ENCODE results near the gene COQ10B. TPM values are rescaled to one million over a fixed set of nuclear protein-coding genes. Genes with fewer than 3 reads are reported as not detected.
"Not testable (repeated sequence)": the region's sequence is repeated elsewhere in the genome, so short reads cannot be mapped to it uniquely, and the experiment has no call there.

COQ10B gene
- total and polyA plus RNA-seq, 9 donors = 12.8 to 23.1 (median 18.4) TPM

DNA sequence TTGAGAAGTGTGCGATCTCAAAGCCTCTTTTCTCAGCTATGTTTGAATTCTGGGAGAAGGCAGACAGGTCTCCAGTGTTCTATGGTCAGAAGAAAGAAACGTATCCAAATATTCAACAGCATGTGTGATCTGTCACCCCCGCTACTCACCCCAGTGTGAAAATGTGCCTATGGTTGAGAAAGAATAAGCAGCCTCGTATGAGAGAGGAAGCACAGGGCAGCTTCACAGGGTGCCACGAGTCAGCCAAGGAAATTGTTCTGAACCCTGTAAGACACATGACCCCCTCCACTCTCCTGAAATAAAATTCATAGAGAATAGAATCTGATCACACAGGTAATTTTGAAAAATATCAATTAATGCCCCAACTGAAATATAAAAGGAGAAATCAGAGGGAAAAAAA lies 10.5 kb upstream of the COQ10B start:
- 56 to 62% (median 60%) methylated on average over 5 of the region's 5 CpGs for WGBS, 3 donors
- H3K27me3 ChIP-seq = no peaks in the 10 kb centered on the region

GRCh38 chr2:197445746-197446145 lies 7.6 kb upstream of the COQ10B start:
- 53 to 60% (median 59%) methylated on average over 1 of the region's 1 CpG for WGBS, 3 donors
- no peak for TF ChIP-seq POLR2A (IDR thresholded peaks at IDR 0.05)
- TF ChIP-seq EP300 (IDR thresholded peaks at IDR 0.05) = no peak
- TF ChIP-seq, protein P1, sequence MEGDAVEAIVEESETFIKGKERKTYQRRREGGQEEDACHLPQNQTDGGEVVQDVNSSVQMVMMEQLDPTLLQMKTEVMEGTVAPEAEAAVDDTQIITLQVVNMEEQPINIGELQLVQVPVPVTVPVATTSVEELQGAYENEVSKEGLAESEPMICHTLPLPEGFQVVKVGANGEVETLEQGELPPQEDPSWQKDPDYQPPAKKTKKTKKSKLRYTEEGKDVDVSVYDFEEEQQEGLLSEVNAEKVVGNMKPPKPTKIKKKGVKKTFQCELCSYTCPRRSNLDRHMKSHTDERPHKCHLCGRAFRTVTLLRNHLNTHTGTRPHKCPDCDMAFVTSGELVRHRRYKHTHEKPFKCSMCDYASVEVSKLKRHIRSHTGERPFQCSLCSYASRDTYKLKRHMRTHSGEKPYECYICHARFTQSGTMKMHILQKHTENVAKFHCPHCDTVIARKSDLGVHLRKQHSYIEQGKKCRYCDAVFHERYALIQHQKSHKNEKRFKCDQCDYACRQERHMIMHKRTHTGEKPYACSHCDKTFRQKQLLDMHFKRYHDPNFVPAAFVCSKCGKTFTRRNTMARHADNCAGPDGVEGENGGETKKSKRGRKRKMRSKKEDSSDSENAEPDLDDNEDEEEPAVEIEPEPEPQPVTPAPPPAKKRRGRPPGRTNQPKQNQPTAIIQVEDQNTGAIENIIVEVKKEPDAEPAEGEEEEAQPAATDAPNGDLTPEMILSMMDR (IDR thresholded peaks at IDR 0.05) = no peak

More for the DNA sequence above, 10.5 kb upstream of the COQ10B start:
- Histone ChIP-seq H3K27ac (no peak overlapping the region), H3K9me3 (no peaks in the 10 kb centered on the region), H3K36me3 (no peaks in the 10 kb centered on the region), H3K4me3 (no peak overlapping the region), H3K4me1 (ENCODE audit: insufficient read depth) (no peaks in the 10 kb centered on the region)
- intact Hi-C loops (cut with DNase I) = no loop called here
- DNase-seq = no peak
- TF ChIP-seq POLR2A (IDR thresholded peaks at IDR 0.05) = no peak

DNA sequence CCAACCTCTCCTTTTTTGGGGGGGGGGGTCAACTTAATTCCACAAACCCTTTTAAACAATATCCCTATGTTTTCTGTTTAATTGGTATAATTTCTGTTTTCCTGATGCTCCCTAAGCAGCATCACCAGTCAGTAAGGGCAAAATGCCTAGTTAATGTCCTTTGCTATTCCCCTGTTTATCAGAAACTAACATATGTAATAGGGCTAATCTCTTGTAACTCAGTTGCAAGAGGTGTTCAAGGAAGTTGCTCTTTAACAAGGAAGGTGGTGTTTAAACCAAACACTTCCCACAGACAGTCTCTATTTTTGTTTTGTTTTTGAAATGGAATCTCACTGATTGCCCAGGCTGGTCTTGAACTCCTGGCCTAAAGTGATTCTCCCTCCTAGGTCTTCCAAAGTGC lies 6.5 kb upstream of the COQ10B start:
- intact Hi-C loops (cut with DNase I) = no loop called here

More at GRCh38 chr2:197445746-197446145, 7.6 kb upstream of the COQ10B start:
- intact Hi-C loops (cut with DNase I) = no loop called here
- H3K9me3 ChIP-seq = no peaks in the 10 kb centered on the region
- no peaks in the 10 kb centered on the region for H3K4me1 ChIP-seq (ENCODE audit: insufficient read depth)
- no peaks in the 10 kb centered on the region for H3K36me3 ChIP-seq
- H3K4me3 ChIP-seq = no peak overlapping the region
- DNase-seq = no peak
- H3K27ac ChIP-seq = no peak overlapping the region
- no peaks in the 10 kb centered on the region for H3K27me3 ChIP-seq

GRCh38 chr2:197450465-197450864 lies 2.9 kb upstream of the COQ10B start:
- WGBS, 3 donors = 81 to 89% (median 89%) methylated on average over 25 of the region's 25 CpGs
- TF ChIP-seq POLR2A (IDR thresholded peaks at IDR 0.05) (no peak), EP300 (IDR thresholded peaks at IDR 0.05) (no peak)
- TF ChIP-seq, protein P1 (IDR thresholded peaks at IDR 0.05) = no peak
- intact Hi-C loops (cut with DNase I) = loop anchor here in 2 of 4 donors (5.0 kb wide), 1 partner anchor 47 kb away; the partner anchor contains the start of gene HSPD1 (in 2 of the 2)
- H3K27me3 ChIP-seq = no peaks in the 10 kb centered on the region
- DNase-seq = peak in 1 of 5 donors; percentile 28
- no peak overlapping the region for H3K27ac ChIP-seq
- H3K9me3 ChIP-seq = no peaks in the 10 kb centered on the region
- no peaks in the 10 kb centered on the region for H3K36me3 ChIP-seq
- H3K4me1 ChIP-seq (ENCODE audit: insufficient read depth) = no peaks in the 10 kb centered on the region
- no peak overlapping the region for H3K4me3 ChIP-seq

More for the DNA sequence above, 6.5 kb upstream of the COQ10B start:
- TF ChIP-seq, protein P1 (IDR thresholded peaks at IDR 0.05) = no peak
- no peak for TF ChIP-seq EP300 (IDR thresholded peaks at IDR 0.05)
- no peaks in the 10 kb centered on the region for H3K36me3 ChIP-seq
- H3K27me3 ChIP-seq = no peaks in the 10 kb centered on the region
- no peak overlapping the region for H3K27ac ChIP-seq
- no peaks in the 10 kb centered on the region for H3K9me3 ChIP-seq
- DNase-seq = no peak
- H3K4me1 ChIP-seq (ENCODE audit: insufficient read depth) = no peaks in the 10 kb centered on the region
- H3K4me3 ChIP-seq = no peak overlapping the region

DNA sequence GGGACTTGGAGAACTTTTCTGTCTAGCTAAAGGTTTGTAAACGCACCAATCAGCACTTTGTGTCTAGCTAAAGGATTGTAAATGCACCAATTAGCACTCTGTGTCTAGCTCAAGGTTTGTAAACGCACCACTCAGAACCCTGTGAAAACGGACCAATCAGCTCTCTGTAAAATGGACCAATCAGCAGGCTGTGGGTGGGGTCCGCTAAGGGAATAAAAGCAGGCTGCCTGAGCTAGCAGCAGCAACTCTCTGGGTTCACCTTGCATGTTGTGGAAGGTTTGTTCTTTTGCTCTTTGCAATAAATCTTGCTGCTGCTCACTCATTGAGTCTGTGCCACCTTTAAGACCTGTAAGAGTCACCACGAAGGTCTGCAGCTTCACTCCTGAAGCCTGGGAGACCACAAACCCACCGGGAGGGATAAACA lies 2.4 kb upstream of the COQ10B start:
- H3K9me3 ChIP-seq; H3K27ac ChIP-seq; H3K27me3 ChIP-seq; DNase-seq; H3K4me3 ChIP-seq; H3K36me3 ChIP-seq; H3K4me1 ChIP-seq (ENCODE audit: insufficient read depth): not testable (repeated sequence)
- intact Hi-C loops (cut with DNase I) = loop anchor here in 2 of 4 donors (5.0 kb wide), 1 partner anchor 46 kb away; the partner anchor contains the start of gene HSPD1 (in 2 of the 2)
- 84 to 89% (median 87%) methylated on average over 6 of the region's 6 CpGs for WGBS, 3 donors

Measured in ovary (tissue), 9 donors.